Body of pancreas (tissue), 4 donors: Measurements from ENCODE around the gene HRH1.

ENCODE experiments used
- CTCF ChIP-seq, 7 experiments: fragments of 450-650 bp in 4 of 7; fragments of 200-600 bp in 3 of 7; sonication (generic) in 3 of 7; IDR thresholded peaks; one replicate each; pipeline ENCODE4 v1.5.1; 2016 to 2019; ENCODE audit warnings: antibody characterized with exemption in 7 of 7
- POLR2A ChIP-seq, 3 donors: fragments of 450-650 bp; IDR thresholded peaks; one replicate each; pipeline ENCODE4 v1.6.1; 2016; ENCODE audit warnings: antibody characterized with exemption in 3 of 3, mild to moderate bottlenecking in 2 of 3

DNA sequence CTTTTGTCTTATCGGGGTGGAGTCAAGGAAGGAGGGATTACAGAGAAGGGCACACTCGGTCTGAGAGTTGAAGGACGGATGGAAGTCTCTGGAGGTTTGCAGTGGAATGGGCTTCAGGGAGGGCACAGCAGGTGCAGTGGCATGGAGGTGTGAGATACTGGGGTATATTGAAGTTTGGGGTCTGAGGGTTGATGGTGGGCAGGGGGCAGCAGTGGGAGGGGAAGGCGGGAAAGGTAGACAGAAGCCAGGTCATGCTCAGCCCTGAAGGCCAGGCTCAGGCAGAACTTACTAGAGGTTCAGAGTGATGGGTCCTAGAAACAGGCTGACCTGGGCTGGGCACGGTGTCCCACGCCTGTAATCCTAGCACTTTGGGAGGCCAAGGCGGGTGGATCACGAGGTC is 52.7 kb downstream of the HRH1 start:
- TF ChIP-seq CTCF (IDR thresholded peaks at IDR 0.05) (no peak), POLR2A (IDR thresholded peaks at IDR 0.05) (no peak)
